Measurements from ENCODE around the gene MSMP.

The MSMP gene

DNA sequence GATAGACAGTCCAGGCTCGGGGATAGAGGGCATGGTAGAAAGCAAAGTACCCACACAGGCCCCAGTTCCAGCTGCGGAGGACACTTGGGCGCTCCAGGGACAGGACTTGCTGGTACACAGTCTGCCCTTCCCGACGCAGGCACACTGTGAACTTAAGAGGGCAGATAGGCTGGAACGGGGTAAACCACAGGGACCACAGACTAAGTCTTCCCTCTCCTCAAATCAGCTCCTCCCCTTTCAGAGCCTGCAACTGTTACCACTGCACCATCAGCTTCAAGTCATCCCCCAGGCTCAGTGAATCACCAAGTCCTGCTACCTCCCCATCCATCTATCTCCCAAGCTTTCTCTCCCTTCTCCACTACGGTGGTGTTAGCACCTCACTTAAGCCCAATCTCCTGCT is 12.3 kb downstream of the MSMP start:
- no peak for DNase-seq

DNA sequence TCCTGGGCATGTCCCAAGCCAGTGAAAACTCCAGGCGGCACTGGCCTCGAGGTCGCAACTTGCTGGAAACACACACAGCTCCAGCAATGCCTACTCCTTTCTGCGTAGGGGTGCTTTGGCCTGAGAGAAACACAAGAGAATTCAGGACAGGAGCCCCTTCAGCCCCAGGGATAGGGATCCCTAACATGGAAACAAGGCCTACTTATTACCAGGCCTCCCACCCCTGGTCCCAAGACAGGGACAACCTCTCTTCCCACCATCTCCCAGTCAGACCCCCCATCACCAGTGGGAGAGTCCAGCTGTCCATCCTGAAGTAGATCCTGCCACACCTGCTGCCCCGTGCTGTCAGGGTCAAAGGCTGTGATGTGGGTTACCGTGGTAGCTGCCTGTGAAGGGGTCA is 13.8 kb downstream of the MSMP start:
- no peak for DNase-seq

DNA sequence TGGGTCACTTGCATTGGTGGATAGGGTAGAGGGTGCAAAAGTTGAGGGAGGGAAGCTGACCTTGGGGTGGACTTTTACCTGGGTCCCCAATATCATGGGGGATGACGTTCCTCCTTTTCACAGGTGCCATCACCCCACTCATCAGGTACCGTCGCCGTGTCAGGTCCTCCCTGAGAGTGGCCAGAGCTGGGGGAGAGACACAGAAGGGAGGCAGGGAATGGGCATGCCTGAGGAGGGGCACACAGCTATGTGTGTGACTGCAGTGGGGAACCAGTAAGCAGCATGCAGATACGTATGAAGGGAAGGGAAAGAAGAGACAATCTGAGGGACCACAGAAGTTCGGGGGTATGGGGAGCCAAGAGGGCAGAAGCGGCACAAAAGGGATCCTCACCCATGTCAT is 15.2 kb downstream of the MSMP start:
- DNase-seq, result no peak

DNA sequence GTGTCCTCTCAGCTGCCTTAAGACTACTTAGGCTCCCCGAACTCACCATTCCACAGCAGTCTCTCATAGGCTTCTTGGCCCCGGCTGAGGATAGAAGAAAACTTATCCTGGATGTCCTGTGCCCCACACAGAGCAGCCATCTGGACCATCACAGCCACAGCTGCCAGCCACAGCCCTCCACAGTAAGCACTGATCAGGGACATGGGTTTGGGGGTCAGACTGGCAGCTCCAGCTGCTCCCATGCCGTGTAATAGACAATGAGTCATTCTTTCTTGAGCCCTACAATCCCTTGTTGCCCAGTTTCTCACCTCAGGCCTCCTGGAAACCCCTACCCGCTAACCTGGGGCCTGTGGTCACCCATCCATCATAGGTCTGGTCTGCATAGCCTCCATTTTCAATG is 15.9 kb downstream of the MSMP start:
- DNase-seq, result no peak

DNA sequence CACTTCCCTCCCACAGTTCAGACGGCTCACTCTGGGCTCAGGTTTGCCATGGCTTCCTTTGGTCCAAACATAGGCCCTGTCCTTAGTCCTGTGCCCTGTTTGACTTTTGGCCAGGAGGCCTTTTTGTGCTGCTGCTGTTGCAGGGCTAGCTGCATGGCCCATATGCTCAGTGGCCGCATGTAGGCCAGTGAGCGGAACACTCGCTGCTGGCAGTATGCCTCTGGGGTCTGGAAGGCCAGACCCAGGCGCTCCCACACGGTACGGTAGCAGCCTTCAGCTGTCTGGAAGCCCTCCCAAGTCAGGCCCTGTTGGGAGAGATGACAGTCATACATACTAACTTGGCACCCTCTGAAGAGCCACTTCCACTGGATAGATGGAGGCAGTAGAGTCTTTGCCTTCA is 16.9 kb downstream of the MSMP start:
- no peak for DNase-seq

DNA sequence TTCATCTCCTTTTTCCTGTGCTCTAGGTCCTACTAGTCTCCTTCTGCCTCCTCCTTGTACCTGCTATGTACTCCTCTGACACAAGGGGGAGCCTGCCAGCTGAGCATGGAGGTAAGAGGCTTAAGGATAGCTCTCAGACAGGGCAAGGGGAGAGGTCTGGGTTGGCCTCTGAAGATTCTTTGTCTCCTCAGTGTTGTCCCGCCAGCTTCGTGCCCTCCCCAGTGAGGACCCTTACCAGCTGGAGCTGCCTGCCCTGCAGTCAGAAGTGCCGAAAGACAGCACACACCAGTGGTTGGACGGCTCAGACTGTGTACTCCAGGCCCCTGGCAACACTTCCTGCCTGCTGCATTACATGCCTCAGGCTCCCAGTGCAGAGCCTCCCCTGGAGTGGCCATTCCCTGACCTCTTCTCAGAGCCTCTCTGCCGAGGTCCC is 17.9 kb downstream of the MSMP start:
- DNase-seq, result no peak

DNA sequence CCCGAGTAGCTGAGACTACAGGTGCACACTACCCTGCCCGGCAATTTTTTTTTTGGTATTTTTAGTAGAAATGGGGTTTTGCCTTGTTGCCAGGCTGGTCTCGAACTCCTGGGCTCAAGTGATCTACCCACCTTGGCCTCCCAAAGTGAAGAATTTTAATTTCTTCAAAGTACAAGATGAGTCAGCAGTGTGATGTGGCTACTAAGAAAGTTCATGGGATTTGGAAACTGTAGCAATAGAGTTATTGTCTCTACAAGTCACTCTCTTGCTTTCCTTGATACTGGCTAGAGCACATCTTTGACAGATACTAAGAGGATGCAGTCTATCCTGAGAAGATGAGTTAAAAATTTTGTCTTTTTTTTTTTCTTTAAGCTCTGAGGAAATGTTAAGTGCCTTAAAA is 20.0 kb downstream of the MSMP start:
- no peak for DNase-seq

DNA sequence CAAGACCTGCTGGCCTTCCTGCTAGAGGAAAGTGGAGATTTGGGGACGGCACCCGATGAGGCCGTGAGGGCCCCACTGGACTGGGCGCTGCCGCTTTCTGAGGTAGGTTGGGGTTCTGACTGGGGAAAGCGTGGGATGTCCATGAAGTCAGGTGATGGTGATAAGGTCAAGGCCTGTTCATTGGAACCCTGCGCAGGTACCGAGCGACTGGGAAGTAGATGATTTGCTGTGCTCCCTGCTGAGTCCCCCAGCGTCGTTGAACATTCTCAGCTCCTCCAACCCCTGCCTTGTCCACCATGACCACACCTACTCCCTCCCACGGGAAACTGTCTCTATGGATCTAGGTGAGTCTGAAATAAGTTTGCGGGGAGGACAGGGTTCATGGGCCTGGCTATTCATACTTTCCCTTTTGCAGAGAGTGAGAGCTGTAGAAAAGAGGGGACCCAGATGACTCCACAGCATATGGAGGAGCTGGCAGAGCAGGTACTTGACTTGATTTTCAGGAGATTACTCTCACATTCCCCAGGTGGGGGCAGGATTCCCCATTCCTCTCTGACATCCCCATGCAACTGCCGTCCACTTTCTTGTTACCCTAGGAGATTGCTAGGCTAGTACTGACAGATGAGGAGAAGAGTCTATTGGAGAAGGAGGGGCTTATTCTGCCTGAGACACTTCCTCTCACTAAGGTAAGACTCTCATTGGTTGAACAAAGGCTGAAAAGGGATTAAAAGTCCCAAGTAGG is 21.1 kb downstream of the MSMP start:
- DNase-seq, result no peak

DNA sequence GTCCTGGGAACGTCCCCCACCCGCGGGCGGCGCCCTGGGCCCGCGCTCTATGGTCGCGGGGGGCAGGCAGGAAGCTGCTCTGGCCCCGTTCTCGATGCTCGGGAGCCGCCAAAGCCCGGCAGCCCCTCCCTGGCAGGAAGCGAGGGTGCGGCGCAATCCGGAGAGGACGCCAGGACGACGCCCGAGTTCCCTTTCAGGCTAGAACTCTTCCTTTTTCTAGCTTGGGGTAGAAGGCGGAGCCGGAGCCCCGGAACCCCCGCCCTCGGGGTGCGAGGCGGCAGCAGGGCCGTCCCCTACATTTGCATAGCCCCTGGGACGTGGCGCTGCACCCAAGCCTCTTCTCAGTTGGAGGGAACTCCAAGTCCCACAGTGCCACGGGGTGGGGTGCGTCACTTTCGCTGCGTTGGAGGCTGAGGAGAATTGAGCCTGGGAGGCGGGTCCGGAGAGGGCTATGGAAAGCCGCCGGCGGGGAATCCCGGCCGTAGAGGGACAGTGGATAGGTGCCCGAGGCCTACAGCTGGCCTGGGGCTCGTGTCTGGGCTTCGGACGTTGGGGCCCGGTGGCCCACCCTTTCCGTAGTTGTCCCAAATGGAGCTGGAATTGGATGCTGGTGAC is 21.8 kb downstream of the MSMP start, which contains the start of the genes CREB3 and TLN1:
Gene CREB3 (plus strand): TSS at position 482 of the 615 bp plus-strand sequence. CDS start 107 bp downstream, at position 589.
Gene TLN1 (minus strand): TSS at position 11 of the 615 bp plus-strand sequence. CDS start 6,501 bp downstream, outside the sequence.
- DNase-seq, result peak; percentile 86

DNA sequence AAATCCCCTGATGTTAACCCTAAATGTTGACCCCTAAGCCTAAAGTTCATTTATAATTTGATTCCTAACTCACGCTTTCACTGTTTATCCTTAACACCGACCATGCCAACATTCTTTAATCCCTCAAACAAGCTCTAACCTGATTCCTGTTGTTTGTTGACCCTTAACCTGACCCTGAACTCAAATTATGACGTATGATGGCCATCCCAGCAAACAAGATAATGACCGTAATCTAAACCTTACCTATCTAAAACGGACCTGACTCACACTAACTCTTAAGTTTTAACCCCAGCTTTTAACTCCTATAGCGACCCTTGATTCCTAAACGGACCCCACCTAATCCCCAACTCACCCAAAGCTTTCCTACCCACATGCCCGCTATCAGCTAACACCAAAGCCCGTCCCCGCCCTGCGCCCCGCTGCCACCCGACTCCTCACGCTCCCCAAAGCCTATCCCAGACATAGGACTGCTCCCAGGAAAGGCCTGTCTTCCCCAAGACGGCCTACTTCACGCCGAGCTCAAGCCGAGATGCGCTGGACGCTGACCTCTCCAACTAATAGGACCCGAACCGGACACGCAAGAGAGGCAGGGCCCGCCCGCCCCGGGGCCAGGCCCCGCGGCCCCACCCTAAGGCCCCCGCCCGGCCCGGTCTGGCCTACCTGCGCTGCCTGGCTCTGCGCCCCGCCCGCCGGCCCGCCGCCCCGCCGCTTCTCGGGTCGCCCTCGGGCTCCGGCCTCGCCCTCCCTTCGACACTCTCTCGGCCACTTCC is 22.5 kb downstream of the MSMP start:
- DNase-seq, result no peak

DNA sequence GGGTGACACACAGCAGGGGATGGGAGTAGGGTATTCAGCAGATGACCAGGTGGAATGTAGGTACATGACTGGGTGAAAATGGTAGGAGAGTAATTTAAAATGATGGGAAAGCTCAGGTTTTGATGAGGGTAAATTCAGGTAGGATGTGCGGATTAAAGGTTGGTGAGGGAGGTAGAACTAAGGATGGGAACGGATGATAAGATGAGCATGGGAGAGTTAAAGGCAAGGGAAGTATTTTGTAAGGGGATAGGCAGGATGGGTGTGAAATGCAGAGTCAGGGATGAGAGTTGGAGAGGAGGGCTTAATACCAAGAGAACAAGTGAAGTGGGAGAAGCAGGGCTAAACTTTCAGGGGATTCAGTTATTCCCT is 23.6 kb downstream of the MSMP start:
- DNase-seq, result no peak

DNA sequence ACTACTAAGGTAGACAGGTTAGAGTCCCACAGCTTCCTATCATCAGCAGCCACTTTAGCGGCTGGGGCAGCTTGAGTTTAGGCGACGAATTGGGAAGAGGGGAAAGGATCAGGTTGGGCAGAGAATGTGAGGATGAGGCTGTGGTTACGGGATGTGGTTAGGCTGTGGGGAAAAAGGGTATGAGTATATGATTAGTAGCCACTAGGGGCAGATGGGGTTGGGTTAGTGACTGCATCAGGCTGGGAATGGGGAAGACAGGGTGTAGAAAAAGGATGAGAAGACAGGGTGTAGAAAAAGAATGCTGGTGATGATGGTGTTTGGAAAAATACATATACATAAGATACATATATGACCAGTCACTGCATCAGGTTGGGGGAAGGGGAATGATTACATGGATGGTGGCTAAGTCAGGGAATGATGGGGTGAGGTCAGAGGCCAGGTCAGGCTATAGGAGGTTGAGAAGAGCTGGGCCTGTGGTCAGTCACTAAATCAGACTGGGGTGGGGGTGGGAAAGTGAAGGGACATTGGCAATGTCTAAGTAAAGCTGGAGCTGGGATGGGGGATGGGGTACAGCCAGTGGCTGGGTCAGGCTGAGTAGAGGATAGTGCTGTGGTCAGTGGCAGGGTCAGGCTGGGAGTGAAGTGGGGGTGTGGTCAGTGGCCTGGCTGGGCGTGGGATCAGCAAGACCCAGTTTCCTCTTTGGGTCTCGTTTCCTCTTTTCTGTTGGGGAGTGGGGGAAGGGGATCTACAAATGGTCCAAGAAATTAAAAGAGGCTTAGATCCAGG is 24.2 kb downstream of the MSMP start:
- no peak for DNase-seq

DNA sequence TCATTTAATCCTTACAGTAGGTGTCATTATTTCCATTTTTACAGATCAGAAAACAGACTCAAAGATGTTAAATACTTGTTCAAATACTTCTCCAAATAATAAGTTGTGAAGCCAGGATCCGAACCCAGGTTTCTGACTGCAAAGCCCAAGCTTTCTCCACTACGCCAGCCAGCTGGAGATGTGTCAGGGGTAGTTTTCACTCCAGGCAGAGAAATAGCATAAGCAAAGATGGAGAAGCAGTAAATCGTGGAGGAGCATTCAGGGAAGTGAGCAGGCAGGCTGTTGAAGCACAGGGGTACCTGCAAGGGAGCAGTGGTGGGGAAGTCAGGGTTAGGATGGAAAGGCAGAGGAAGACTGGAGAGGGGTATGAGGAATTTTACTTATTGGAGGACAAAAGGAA is 25.0 kb downstream of the MSMP start:
- no peak for DNase-seq

DNA sequence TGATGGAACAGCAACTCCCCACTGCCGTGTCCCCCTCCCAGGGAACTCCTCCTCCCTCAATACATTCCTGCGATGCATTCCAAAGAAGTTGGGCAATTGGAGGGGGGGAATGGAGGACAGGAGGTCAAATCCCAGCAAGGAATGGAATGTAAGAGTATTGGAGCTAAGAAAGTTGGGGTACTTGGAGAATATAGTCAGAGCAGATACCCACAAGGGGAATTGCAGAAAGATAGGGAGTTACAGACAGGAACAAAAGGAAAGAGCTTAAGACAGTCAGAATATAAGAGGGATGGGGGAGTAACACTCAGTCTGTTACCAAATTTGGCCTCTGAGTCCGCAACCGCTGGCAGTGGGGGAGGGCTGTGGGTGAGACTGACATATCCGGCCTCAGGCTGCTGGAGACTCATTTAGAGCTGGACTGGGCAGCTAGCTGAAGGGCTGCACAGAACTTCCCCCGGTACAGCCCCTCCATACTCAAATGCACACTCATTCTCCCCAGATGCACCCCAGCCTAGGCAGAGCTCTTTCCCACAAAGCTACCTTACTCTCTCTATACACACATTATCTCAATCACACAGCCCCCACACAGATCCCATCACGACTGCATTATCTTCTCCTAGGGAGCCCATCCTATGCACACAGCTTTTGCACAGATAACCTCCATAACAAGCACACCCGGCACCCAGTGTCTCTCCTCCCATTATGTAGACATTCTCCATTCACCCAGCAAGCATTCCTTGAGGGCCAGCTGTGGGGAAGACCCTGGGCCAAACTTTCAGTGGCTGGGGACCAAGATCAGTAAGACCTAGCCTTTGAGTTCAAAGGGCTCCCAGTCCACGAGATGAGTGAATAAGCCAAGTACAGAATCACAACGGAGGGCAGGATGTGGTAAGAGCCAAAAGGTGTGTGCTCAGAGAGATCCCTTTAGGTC is 25.8 kb downstream of the MSMP start:
- no peak for DNase-seq

DNA sequence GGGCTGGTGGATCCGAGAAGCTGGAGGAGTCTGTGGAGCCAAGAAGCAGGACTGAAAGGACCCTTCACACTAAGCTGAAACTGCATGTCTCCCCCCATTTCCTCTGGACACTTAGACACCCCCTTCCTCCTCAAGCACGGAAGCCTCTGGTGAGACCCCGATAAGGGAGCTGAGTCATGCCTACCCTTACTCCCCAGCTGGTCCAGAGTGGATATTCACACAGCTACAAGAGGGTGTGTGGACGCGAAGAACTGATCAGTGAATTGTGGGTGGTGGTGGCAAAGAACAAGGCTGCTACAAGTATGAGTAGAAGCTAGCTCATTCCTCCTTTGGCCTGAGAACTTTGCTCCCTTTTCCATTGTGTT is 26.4 kb downstream of the MSMP start:
- DNase-seq, result no peak

DNA sequence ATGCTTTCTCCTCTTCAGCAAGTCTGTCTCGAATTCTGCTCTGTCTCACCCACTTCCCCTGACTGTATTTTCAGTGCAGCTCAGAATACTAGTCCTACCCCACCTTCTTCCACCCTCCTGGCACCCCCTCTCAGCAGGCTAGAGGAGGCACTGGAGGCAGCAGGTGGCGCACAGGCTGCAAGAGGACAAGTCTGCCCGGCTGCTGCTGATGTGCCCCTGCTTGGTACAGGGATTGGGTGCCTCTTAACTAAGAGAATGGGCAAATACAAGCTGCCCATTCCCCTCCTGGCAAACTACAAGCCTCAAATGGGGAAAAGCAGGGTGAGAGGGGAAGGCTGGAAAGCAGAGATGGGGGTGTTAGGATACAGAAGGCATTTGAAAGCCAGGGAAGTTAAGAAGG is 27.1 kb downstream of the MSMP start:
- no peak for DNase-seq

DNA sequence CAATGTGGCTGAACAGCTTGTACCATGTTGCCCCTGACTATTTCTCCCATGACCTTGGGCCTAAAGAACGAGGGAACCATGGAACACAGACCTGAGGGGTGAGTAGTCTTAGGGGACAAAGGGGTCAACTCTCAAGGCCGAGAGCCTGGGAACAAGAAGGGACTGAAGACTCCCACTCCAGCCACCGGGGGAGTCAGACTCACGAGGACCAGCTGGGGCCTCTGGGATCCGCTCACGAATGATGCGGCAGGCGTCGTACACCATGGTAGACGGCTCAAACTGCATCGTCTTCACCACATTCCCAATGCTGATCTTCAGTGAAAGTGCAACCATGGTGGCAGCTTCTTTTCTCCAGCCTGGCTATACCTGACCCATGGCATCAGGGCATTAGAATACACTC is 28.7 kb downstream of the MSMP start:
- DNase-seq, result no peak

DNA sequence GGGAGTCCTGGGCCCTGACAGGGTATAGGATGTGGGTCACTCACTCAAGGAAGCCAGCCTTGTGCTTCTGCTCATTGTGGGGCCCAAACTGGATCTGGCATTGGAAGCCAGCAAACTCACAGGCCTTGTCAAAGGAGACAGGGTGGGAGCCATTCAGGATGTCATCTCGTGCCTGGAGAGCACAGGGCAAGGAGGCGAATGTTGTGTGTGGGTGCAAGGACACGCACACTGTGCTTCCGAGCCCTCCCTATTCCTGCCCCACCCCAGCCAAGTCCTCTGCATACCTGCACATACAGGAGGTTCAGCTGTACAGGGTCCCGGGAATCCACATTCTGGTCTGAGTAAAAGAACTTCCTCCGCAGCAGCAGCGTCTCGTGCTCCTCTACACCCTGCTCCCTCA is 30.2 kb downstream of the MSMP start:
- DNase-seq, result no peak

DNA sequence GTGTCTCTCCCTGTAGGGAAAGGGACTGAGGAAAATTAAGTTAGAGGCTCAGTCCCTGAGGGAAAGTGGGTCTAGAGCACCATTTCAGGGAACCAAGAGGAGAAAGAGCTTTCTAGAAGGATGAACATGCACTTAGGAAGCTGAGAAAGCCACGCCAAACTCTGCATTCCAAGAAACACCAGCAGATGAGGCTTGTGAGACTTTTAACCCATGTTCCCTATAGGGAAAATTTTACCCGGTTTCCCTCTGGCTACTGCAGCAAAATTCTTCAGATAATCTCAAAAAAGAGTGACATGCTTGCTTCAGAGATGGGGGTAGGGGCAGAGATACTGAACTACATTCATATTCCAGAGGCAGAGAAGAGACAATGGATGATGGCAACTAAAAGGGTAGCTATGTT is 30.6 kb downstream of the MSMP start:
- DNase-seq, result no peak

DNA sequence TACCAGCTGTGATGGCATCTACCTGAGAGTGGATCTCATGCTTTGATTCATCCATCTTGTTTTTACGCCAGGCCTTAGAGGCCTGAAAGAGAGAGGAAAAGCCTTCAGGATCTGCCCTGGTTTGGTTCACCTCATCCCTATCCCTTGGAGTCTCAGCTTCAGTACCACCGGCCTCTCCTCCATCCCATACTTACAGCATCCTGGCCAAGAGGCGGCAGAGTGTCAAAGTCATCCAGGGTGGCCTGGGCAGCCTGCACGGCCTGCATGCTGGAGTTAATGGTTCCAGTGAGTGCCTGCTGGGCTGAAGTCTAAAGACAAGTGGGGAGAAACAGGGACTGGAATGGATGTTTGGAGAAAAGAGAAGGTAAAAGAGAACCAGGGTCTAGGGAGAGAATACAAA is 34.5 kb downstream of the MSMP start:
- no peak for DNase-seq

DNA sequence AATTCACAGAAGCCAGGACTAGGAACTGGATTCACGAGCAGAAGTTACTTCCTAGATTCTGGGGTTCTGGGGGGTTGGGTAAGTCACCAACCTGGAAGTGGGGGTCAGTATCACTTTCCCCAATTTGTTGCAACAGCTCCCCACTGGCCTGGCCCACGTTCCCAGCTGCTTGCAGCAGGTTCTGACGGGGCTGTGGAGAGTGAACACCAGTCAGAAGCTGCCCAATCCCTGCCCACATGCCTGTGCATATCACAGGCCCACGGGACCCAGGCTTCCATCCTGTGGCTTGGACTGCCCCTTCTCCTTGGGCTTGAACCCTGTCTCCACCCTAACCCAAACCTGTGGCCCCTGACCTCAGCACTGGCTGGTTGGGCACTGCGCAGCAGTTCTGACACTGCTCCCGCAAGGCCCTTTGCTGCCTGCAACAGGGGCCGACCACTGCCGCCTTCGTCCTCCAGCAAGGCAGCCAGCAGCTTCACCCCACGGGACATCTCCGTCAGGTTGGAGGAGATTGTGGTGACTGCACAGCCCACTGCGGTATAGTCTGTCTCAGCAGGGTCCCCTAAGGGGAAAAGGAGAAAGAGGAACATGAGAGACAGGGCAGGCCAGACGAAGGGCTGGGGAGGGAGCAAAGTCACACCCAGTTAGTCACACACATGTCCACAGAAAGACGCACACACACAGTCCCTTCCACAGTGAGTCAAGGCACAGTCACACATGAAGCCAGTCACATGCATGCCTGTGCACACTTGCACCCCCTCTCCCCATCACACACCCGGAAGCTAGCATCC is 35.2 kb downstream of the MSMP start:
- DNase-seq, result no peak

Data from GOT3 (cell line).